ENCODE results near the gene RNF31. TPM values are rescaled to one million over a fixed set of nuclear protein-coding genes. Genes with fewer than 3 reads are reported as not detected.
A peak's percentile ranks its signal among the peaks of the same experiment; 100 is the strongest.

The RNF31 gene
- total and polyA plus RNA-seq, 2 of the 13 experiments (the other 11 are each of a cell fraction or from before 2014, with no cell fraction given): 48.2 to 86.8 TPM

DNA sequence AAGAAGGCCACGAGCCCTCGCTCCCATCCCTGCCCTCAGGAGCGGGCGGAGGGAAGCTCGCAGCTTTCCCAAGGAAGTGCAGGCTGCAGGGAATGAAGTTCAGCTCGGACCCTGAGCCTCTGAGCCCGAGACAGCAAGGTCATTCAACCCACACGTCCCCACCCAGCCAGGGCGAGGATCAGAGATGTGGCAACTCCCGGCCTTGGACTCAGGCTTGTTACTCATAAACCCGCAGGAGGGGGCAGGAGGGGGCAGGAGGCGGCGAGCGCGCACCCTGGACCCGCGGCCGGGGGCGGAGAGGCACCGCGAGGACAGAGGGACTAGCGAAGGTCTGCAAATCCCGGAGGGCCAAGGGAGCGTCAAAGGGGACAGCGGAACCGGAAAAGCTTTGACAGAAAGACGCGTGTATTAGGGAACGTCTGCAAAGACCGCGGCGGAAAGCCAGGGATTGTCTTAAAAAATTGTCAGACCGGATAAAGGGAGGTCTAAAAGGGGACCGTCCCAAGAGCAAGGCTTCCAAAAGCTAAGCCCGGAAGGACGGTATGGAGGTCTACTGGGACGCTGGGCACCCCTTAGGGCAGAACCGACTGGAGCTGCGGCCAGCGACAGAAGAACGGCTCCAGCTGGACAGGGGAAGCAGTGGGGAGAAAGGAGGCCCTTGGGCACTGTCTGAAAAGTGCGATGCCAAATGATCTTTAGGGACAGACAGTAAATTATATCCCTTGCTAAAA is 33.3 kb upstream of the RNF31 start (continued):
- TF ChIP-seq, protein P1, sequence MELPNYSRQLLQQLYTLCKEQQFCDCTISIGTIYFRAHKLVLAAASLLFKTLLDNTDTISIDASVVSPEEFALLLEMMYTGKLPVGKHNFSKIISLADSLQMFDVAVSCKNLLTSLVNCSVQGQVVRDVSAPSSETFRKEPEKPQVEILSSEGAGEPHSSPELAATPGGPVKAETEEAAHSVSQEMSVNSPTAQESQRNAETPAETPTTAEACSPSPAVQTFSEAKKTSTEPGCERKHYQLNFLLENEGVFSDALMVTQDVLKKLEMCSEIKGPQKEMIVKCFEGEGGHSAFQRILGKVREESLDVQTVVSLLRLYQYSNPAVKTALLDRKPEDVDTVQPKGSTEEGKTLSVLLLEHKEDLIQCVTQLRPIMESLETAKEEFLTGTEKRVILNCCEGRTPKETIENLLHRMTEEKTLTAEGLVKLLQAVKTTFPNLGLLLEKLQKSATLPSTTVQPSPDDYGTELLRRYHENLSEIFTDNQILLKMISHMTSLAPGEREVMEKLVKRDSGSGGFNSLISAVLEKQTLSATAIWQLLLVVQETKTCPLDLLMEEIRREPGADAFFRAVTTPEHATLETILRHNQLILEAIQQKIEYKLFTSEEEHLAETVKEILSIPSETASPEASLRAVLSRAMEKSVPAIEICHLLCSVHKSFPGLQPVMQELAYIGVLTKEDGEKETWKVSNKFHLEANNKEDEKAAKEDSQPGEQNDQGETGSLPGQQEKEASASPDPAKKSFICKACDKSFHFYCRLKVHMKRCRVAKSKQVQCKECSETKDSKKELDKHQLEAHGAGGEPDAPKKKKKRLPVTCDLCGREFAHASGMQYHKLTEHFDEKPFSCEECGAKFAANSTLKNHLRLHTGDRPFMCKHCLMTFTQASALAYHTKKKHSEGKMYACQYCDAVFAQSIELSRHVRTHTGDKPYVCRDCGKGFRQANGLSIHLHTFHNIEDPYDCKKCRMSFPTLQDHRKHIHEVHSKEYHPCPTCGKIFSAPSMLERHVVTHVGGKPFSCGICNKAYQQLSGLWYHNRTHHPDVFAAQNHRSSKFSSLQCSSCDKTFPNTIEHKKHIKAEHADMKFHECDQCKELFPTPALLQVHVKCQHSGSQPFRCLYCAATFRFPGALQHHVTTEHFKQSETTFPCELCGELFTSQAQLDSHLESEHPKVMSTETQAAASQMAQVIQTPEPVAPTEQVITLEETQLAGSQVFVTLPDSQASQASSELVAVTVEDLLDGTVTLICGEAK (IDR thresholded peaks at IDR 0.05): no peak; the same call in 1 of the 2 replicates
- TF ChIP-seq, protein P1 (CRISPR knock-in tag; IDR thresholded peaks at IDR 0.05): peak; percentile 81; the same call in 1 of the 2 replicates
- TF ChIP-seq CCAR2 (optimal IDR thresholded peaks at IDR 0.05; ENCODE audit: low read depth, low read length) (no peak), KAT2B (IDR thresholded peaks at IDR 0.05; ENCODE audit: borderline replicate concordance, low read depth, low read length) (no peak), ZNF552 (CRISPR knock-in tag; IDR thresholded peaks at IDR 0.05; ENCODE audit: borderline replicate concordance) (peak; percentile 95; the same call in 1 of the 2 replicates), RXRA (CRISPR knock-in tag; IDR thresholded peaks at IDR 0.05) (peak; percentile 100), FIP1L1 (IDR thresholded peaks at IDR 0.05; ENCODE audit: borderline replicate concordance, insufficient read depth, low read depth, low read length) (peak; percentile 98; the same call in 1 of the 2 replicates), TARDBP (CRISPR knock-in tag; IDR thresholded peaks at IDR 0.05) (peak; percentile 100), MZF1 (CRISPR knock-in tag; IDR thresholded peaks at IDR 0.05; ENCODE audit: borderline replicate concordance) (peak; percentile 74; the same call in 1 of the 2 replicates), SMYD3 (CRISPR knock-in tag; IDR thresholded peaks at IDR 0.05) (no peak), KLF15 (CRISPR knock-in tag; IDR thresholded peaks at IDR 0.05; ENCODE audit: borderline replicate concordance) (no peak; the same call in 1 of the 2 replicates), ZNF441 (CRISPR knock-in tag; IDR thresholded peaks at IDR 0.05; ENCODE audit: borderline replicate concordance) (peak; percentile 97), KAT8 (CRISPR knock-in tag; IDR thresholded peaks at IDR 0.05) (peak; percentile 93)
- TF ChIP-seq, protein P2, sequence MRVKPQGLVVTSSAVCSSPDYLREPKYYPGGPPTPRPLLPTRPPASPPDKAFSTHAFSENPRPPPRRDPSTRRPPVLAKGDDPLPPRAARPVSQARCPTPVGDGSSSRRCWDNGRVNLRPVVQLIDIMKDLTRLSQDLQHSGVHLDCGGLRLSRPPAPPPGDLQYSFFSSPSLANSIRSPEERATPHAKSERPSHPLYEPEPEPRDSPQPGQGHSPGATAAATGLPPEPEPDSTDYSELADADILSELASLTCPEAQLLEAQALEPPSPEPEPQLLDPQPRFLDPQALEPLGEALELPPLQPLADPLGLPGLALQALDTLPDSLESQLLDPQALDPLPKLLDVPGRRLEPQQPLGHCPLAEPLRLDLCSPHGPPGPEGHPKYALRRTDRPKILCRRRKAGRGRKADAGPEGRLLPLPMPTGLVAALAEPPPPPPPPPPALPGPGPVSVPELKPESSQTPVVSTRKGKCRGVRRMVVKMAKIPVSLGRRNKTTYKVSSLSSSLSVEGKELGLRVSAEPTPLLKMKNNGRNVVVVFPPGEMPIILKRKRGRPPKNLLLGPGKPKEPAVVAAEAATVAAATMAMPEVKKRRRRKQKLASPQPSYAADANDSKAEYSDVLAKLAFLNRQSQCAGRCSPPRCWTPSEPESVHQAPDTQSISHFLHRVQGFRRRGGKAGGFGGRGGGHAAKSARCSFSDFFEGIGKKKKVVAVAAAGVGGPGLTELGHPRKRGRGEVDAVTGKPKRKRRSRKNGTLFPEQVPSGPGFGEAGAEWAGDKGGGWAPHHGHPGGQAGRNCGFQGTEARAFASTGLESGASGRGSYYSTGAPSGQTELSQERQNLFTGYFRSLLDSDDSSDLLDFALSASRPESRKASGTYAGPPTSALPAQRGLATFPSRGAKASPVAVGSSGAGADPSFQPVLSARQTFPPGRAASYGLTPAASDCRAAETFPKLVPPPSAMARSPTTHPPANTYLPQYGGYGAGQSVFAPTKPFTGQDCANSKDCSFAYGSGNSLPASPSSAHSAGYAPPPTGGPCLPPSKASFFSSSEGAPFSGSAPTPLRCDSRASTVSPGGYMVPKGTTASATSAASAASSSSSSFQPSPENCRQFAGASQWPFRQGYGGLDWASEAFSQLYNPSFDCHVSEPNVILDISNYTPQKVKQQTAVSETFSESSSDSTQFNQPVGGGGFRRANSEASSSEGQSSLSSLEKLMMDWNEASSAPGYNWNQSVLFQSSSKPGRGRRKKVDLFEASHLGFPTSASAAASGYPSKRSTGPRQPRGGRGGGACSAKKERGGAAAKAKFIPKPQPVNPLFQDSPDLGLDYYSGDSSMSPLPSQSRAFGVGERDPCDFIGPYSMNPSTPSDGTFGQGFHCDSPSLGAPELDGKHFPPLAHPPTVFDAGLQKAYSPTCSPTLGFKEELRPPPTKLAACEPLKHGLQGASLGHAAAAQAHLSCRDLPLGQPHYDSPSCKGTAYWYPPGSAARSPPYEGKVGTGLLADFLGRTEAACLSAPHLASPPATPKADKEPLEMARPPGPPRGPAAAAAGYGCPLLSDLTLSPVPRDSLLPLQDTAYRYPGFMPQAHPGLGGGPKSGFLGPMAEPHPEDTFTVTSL (CRISPR knock-in tag; IDR thresholded peaks at IDR 0.05; ENCODE audit: borderline replicate concordance): no peak

Data from HepG2 (cell line).